ENCODE data around the gene BMP7.

BMP7 gene

DNA sequence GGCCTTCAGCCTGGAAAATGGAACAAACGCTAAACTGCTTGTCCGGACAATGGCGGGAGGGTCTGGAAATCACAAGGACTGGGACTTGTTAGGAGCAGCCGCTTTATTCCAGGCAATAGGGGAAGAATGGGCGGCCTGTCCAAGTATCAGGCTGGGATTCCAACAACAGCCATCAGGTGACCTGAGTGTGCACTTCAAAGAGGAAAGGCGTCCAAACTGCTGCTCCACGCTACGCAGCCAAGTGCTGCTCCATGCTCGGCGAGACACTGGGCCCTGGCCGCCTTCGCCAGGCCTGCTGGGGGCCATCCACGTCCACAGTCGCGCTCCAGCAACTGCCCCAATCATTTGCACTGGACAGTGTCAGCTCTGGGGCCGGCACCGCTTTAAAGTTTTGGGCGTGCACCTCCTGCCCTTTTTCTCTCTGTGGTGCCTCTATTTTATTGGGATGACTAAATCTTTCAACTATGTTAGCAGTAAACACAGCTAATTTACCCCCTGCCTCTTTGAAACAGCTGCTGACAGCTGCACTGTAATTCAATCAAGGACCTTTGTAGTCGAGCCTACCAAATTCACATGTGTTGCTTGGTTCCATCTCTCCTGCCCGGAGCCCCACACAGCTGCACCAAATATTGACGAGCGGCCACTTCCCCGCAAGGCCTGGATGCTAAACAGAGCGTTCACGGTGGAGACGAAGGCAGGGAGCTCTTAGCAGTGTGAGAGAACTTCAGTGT, 98.3 kb downstream of the BMP7 start (continued):
- TF ChIP-seq, protein P1, sequence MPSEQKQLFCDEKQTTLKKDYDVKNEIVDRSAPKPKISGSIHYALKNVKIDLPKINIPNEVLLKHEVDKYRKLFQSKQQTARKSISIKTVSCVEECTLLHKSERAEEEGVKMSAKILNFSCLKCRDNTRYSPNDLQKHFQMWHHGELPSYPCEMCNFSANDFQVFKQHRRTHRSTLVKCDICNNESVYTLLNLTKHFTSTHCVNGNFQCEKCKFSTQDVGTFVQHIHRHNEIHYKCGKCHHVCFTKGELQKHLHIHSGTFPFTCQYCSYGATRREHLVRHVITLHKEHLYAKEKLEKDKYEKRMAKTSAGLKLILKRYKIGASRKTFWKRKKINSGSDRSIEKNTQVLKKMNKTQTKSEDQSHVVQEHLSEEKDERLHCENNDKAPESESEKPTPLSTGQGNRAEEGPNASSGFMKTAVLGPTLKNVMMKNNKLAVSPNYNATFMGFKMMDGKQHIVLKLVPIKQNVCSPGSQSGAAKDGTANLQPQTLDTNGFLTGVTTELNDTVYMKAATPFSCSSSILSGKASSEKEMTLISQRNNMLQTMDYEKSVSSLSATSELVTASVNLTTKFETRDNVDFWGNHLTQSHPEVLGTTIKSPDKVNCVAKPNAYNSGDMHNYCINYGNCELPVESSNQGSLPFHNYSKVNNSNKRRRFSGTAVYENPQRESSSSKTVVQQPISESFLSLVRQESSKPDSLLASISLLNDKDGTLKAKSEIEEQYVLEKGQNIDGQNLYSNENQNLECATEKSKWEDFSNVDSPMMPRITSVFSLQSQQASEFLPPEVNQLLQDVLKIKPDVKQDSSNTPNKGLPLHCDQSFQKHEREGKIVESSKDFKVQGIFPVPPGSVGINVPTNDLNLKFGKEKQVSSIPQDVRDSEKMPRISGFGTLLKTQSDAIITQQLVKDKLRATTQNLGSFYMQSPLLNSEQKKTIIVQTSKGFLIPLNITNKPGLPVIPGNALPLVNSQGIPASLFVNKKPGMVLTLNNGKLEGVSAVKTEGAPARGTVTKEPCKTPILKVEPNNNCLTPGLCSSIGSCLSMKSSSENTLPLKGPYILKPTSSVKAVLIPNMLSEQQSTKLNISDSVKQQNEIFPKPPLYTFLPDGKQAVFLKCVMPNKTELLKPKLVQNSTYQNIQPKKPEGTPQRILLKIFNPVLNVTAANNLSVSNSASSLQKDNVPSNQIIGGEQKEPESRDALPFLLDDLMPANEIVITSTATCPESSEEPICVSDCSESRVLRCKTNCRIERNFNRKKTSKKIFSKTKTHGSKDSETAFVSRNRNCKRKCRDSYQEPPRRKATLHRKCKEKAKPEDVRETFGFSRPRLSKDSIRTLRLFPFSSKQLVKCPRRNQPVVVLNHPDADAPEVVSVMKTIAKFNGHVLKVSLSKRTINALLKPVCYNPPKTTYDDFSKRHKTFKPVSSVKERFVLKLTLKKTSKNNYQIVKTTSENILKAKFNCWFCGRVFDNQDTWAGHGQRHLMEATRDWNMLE (tag by site-specific recombination; conservative IDR thresholded peaks at IDR 0.05; ENCODE audit: low read depth), result no peak
- no peak for TF ChIP-seq ZNF302 (tag by site-specific recombination; IDR thresholded peaks at IDR 0.05; ENCODE audit: low read depth)
- TF ChIP-seq ZFP69B (tag by site-specific recombination; IDR thresholded peaks at IDR 0.05), result peak; percentile 96
- TF ChIP-seq ZNF37A (tag by site-specific recombination; IDR thresholded peaks at IDR 0.05), result no peak
- TF ChIP-seq ZNF132 (tag by site-specific recombination; IDR thresholded peaks at IDR 0.05; ENCODE audit: borderline replicate concordance), result no peak
- TF ChIP-seq ZNF792 (tag by site-specific recombination; IDR thresholded peaks at IDR 0.05), result no peak
- no peak for TF ChIP-seq ZNF561 (tag by site-specific recombination; IDR thresholded peaks at IDR 0.05; ENCODE audit: borderline replicate concordance)
- TF ChIP-seq, protein P2, sequence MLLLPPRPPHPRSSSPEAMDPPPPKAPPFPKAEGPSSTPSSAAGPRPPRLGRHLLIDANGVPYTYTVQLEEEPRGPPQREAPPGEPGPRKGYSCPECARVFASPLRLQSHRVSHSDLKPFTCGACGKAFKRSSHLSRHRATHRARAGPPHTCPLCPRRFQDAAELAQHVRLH (tag by site-specific recombination; IDR thresholded peaks at IDR 0.05), result no peak
- peak; percentile 95 for TF ChIP-seq SP7 (tag by site-specific recombination; IDR thresholded peaks at IDR 0.05)
- no peak for TF ChIP-seq SETDB1 (IDR thresholded peaks at IDR 0.05; ENCODE audit: insufficient read length, low read length)
- no peak for TF ChIP-seq ZNF670 (tag by site-specific recombination; IDR thresholded peaks at IDR 0.05; ENCODE audit: low read depth)
- TF ChIP-seq ZNF549 (tag by site-specific recombination; IDR thresholded peaks at IDR 0.05), result no peak
- peak; percentile 71; the same call in 1 of the 2 replicates for TF ChIP-seq ZNF324 (tag by site-specific recombination; IDR thresholded peaks at IDR 0.05)
- TF ChIP-seq SCRT1 (tag by site-specific recombination; IDR thresholded peaks at IDR 0.05; ENCODE audit: borderline replicate concordance), result no peak
- no peak for TF ChIP-seq ZNF157 (tag by site-specific recombination; IDR thresholded peaks at IDR 0.05)
- TF ChIP-seq ZNF777 (tag by site-specific recombination; IDR thresholded peaks at IDR 0.05; ENCODE audit: borderline replicate concordance), result no peak
- TF ChIP-seq HOXD13 (CRISPR knock-in tag; IDR thresholded peaks at IDR 0.05; ENCODE audit: borderline replicate concordance), result peak; percentile 79; the same call in 1 of the 2 replicates
- TF ChIP-seq ZNF175 (tag by site-specific recombination; IDR thresholded peaks at IDR 0.05), result no peak
- TF ChIP-seq, protein P3, sequence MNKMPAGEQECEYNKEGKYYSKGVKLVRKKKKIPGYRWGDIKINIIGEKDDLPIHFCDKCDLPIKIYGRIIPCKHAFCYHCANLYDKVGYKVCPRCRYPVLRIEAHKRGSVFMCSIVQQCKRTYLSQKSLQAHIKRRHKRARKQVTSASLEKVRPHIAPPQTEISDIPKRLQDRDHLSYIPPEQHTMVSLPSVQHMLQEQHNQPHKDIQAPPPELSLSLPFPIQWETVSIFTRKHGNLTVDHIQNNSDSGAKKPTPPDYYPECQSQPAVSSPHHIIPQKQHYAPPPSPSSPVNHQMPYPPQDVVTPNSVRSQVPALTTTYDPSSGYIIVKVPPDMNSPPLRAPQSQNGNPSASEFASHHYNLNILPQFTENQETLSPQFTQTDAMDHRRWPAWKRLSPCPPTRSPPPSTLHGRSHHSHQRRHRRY (tag by site-specific recombination; IDR thresholded peaks at IDR 0.05), result no peak
- no peak for TF ChIP-seq EGR2 (tag by site-specific recombination; IDR thresholded peaks at IDR 0.05; ENCODE audit: low read depth)
- TF ChIP-seq, protein P4, sequence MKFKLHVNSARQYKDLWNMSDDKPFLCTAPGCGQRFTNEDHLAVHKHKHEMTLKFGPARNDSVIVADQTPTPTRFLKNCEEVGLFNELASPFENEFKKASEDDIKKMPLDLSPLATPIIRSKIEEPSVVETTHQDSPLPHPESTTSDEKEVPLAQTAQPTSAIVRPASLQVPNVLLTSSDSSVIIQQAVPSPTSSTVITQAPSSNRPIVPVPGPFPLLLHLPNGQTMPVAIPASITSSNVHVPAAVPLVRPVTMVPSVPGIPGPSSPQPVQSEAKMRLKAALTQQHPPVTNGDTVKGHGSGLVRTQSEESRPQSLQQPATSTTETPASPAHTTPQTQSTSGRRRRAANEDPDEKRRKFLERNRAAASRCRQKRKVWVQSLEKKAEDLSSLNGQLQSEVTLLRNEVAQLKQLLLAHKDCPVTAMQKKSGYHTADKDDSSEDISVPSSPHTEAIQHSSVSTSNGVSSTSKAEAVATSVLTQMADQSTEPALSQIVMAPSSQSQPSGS (tag by site-specific recombination; IDR thresholded peaks at IDR 0.05; ENCODE audit: low read depth), result 0 out of 2 replicates have a peak, but pooled peaks have one; percentile 30
- TF ChIP-seq ZNF548 (tag by site-specific recombination; IDR thresholded peaks at IDR 0.05), result no peak
- peak; percentile 83 for TF ChIP-seq OSR2 (tag by site-specific recombination; IDR thresholded peaks at IDR 0.05)
- TF ChIP-seq, protein P5, sequence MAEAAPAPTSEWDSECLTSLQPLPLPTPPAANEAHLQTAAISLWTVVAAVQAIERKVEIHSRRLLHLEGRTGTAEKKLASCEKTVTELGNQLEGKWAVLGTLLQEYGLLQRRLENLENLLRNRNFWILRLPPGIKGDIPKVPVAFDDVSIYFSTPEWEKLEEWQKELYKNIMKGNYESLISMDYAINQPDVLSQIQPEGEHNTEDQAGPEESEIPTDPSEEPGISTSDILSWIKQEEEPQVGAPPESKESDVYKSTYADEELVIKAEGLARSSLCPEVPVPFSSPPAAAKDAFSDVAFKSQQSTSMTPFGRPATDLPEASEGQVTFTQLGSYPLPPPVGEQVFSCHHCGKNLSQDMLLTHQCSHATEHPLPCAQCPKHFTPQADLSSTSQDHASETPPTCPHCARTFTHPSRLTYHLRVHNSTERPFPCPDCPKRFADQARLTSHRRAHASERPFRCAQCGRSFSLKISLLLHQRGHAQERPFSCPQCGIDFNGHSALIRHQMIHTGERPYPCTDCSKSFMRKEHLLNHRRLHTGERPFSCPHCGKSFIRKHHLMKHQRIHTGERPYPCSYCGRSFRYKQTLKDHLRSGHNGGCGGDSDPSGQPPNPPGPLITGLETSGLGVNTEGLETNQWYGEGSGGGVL (tag by site-specific recombination; IDR thresholded peaks at IDR 0.05), result no peak
- TF ChIP-seq, protein P6, sequence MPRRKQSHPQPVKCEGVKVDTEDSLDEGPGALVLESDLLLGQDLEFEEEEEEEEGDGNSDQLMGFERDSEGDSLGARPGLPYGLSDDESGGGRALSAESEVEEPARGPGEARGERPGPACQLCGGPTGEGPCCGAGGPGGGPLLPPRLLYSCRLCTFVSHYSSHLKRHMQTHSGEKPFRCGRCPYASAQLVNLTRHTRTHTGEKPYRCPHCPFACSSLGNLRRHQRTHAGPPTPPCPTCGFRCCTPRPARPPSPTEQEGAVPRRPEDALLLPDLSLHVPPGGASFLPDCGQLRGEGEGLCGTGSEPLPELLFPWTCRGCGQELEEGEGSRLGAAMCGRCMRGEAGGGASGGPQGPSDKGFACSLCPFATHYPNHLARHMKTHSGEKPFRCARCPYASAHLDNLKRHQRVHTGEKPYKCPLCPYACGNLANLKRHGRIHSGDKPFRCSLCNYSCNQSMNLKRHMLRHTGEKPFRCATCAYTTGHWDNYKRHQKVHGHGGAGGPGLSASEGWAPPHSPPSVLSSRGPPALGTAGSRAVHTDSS (tag by site-specific recombination; IDR thresholded peaks at IDR 0.05), result no peak
- TF ChIP-seq ZNF423 (tag by site-specific recombination; IDR thresholded peaks at IDR 0.05), result no peak
- no peak for TF ChIP-seq ZNF211 (tag by site-specific recombination; IDR thresholded peaks at IDR 0.05; ENCODE audit: low read depth)
- TF ChIP-seq SP2 (tag by site-specific recombination; IDR thresholded peaks at IDR 0.05), result 0 out of 2 replicates have a peak, but pooled peaks have one; percentile 23
- no peak for TF ChIP-seq ZNF2 (tag by site-specific recombination; IDR thresholded peaks at IDR 0.05)
